GM21423 (cell line): ENCODE results near the gene POLR3A.

Experiments used
- ATAC-seq: cut with Tn5 transposase; IDR thresholded peaks from one replicate; pipeline ENCODE4 v1.9.1; 2021; ENCODE audit warnings: mild to moderate bottlenecking, moderate library complexity; ENCODE audit not compliant: unreplicated experiment

POLR3A gene

DNA sequence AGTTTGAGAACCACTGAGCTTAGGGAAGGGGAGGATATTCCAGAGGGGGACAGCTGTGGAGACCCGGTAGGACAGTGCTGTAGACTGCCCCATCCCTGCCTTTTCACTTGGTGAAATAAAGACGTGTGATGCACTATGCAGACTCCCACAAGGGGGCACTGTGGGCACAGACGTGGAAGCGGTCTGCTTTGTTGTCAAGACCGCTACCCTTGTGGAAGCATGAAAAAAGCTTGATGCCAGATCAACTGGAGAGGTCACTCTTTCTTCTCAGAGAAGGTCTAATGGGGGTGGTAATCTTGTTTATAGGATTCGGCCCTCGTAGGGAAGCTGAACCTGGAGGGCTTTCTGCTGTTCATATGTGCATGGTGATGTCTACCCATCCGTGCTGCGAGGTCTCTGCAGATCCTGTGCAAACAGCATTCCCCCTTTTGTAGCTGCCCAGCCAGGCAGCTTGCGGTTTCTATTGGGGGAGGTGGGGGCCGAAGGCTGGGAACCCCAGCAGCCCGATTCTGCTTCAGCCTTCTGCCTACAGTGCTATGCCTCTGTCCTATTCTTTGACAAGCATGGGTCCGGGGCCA is 18.1 kb upstream of the POLR3A start:
- ATAC-seq = peak; percentile 54

- ATAC-seq = no peak
These were observed 17.5 kb upstream of the POLR3A start for GRCh38 chr10:78046711-78047269.

DNA sequence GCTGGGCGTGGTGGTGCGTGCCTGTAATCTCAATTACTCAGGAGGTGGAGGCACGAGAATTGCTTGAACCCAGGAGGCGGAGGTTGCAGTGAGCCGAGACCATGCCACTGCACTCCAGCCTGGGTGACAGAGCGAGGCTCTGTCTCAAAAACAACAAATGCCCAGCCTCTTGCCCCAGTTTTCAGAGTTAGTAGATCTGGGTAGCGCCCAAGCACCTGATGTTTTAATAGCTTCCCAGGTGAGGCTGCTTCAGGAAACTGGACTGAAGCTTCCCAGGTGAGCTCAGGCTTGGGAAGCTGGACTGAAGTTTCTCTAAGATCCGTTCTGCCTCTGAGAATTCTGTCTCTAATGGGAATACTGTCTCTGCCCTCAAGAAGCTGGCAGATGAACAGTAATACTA is 16.5 kb upstream of the POLR3A start:
- ATAC-seq = no peak

DNA sequence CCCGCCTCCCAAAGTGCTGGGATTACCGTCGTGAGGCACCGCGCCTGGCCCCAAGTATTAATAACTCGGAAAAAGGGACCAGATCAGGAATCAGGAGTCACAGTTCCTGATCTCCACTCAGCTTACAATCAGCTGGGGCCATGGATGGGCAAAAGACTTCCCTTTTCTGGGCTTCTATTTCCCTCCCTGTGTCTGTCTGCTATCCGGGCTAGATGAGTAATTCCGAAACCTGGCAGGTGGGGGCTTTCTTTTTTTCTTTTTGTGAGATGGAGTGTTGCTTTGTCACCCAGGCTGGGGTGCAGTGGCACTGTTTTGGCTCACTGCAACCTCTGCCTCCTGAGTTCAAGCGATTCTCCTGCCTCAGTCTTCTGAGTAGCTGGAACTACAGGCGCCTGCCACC is 15.9 kb upstream of the POLR3A start:
- ATAC-seq = peak; percentile 75

DNA sequence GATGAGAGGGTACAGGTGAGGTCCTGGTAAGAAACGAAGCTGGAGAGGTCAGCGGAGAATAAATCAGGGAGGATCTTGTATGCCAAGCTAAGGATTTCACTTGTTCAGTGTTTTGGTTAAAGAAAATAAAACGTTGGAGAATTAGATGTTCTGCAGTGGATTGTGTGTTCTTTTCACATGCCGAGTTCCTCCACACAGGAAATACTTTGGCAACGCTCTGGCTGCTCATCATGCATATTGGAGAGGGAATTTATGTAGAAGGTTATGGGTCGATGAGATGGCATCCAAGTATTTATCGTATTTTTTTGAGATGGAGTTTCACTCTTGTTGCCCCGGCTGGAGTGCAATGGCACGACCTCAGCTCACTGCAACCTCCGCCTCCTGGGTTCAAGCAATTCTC is 15.4 kb upstream of the POLR3A start:
- ATAC-seq = no peak

DNA sequence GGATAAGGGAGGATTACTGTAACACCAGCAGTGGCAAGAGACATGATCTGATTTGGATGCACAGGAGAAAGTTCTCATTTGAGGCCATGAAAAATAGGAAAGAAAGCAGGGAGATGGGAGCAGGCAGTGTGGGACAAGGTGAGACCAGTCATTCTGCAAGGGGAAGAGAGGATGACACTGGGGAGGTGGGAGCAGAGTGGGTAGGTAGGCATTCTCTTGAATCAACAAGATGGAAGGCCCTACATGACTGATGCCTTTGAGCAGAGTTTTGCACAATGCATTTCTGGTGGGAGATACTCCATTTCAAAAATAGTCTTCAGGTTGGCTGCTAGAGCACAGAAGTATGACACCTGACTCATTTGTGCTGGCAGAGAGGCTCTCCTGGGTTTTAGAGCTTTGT is 14.9 kb upstream of the POLR3A start:
- no peak for ATAC-seq

DNA sequence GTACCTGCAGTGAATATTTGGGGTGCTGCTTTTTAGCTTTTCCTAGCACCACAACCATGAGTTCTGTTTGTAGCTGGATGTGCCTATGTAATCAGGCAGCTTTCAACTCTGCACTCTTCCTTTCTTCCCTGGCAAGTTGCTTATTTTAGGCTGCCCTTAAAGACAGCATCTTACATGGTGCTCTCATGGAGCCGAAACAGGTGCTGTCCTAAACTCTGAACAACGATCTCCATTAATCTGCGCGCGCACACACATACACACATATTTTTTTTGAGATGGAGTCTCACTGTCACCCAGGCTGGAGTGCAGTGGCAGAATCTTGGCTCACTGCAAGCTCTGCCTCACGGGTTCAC is 13.4 kb upstream of the POLR3A start:
- no peak for ATAC-seq

- no peak for ATAC-seq
These were observed 12.9 kb upstream of the POLR3A start for GRCh38 chr10:78042058-78042751.

DNA sequence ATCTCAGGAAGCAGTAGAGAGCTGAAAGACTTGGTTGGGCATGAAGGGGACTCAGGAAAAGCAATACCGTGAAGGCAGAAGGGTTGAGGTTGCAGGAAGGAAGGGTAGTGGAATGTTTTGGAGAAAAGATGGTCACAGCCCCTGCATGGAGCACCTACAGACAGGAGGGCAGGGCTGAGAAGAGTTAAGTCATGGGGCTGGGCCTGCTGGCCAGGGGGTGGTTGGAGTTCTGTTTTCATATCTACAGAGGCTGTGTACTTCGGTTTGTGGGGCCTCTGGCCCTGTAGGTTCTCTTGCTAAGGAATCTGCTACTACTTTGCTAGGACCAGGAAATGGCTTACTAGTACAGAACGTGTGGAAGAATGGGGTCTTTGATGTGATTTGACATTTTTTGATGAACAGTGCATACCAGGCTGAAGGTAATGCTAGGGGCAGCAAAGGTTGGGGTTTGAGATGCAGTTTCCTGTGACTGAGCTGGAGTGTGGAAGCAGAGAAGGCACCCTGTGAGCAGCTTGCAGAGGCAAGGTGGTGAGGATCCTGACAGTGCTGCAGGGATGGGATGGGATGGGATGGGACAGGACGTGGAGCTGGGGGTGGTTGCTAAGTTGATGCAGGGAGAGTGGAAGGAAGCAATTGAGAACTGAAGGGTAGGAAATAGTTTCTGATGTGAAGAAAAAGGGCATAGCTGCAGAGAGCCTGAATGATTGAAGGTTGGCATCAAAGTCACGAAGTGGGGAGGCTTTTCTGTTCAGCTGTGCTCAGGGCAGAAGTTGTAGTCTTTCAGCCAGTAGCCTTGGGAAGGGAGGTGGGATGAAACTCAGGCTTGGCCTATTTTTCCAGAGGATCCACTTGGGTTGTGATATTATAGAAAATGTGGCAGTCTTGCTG is 12.1 kb upstream of the POLR3A start:
- ATAC-seq = no peak

DNA sequence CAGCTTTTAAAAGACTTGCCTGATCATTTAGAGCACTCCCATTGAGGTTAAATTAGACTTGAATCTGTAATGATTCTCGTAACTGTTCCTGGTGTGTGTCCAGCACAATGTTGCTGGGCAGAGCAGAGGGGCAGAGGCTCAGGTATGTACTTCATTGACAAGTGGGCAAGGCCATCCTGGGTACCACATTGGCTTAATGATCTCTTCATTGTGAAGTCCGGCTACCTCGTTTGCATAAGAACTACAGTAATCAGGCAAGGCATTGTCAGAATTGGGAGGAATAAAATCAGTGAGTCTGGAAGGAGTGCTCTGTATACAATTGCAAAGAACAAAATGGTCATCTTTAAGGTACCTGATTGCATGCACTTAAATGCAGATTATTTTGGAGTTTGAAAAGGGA is 10.4 kb upstream of the POLR3A start:
- ATAC-seq = no peak

- ATAC-seq = no peak
These were observed 9.7 kb upstream of the POLR3A start for GRCh38 chr10:78038791-78039547.

- no peak for ATAC-seq
These were observed 8.8 kb upstream of the POLR3A start for GRCh38 chr10:78038105-78038504.

- no peak for ATAC-seq
These were observed 6.7 kb upstream of the POLR3A start for GRCh38 chr10:78035933-78036583.

DNA sequence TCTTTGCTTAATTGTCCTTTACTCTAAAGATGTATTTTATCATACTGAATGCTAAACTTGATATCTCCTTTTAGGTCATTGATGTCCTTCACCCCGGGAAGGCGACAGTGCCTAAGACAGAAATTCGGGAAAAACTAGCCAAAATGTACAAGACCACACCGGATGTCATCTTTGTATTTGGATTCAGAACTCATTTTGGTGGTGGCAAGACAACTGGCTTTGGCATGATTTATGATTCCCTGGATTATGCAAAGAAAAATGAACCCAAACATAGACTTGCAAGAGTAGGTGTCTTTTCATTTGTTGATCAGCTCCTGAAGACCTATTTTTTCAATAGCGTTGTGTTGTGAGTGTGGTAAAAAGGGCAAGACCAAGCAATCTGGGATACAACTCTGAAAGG is 6.1 kb upstream of the POLR3A start:
- ATAC-seq = no peak

- ATAC-seq = no peak
These were observed 5.7 kb upstream of the POLR3A start for GRCh38 chr10:78035025-78035424.

DNA sequence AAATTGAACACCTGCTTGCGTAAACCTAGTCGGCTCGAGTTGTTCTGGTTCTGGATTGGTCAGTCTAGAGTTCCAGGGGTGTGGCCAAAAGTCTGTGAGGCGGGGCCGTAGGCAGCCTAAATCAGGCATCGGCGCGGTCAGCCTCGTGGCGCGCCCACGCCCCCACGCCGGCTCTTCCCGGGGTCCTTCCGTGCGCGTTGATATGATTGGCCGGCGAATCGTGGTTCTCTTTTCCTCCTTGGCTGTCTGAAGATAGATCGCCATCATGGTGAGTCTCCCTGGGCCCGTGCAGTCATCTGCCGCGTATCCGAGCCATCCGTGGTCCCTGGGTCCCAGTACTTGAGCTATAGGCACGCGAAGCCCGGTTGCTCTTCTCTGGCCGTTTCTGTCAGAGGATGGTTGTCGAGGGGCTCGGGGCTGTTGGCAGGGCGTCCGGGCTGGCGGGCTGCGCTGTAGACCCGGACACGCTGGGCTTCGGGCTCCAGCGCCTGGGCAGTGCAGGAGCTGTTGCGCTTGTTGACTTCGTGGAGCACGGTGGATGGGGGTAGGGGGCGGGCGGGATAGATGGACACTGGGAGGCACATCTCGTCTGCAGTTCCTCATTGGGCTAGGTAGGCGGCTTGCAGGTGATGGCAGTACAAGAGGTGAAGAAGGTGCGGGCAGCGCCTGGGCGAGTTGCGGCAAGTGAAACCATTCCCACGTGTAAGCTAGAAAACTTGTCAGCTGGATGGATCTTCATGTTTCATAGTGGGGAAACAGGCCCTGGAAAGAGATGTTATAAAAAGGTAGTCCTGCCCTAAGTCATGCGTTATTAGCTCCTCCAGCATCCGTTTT is 4.5 kb upstream of the POLR3A start, which contains the start of gene RPS24:
RPS24 (plus strand) TSS at position 227 of the 834 bp plus-strand sequence; CDS start at position 266, 39 bp downstream.
- ATAC-seq = peak; percentile 80

DNA sequence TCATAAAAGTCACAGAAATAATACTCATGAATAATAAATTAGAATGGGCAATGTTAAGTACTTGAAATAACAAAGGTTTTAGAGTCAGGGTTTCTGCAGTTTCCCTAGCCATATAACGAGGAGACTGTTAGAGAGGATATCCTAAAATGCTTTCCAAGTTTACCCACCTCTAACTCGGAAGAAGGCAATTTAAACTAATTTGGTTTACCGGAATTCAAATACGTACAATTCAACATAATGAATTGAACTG is 4.0 kb upstream of the POLR3A start:
- ATAC-seq = no peak

DNA sequence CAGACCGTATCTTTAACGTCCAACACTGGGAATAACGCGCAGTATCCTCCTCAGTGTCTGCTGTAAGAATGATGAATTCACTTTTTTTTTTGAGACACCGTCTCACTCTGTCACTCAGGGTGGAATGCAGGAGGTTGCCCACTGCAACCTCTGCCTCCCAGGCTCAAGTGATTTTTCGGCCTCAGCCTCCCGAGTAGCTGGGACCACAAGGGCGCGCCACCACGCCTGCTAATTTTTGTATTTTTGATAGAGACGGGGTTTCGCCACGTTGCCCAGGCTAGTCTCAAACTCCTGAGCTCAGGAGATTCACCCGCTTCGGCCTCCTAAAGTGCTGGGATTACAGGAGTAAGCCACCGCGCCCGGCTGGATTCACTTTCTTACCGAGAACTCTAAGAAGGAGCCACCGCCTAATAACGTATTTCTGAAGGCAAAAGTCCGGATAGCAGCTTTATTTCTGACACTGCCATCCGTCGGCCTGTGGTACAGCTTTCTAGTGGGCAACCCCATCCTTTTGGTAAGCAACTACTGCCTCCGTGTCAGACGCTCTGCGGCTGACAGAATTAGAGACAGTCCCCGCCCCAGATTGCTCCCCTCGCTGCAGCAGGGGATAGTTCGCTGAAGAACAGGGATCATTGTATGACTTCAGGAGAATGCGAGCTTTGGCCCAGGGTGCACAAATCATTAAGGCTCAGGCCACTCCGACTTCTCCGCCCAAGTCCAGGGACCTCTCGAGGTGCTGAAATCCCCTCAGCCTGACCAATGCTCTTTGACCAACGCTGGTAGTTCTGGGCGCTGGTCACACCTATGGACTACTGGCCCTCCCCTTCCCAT is 662 bp downstream of the POLR3A start:
- ATAC-seq = no peak
